Stimulated activated naive B cell treated with anti-CD40 and anti-IgM and Interleukin-4, amounts not matched to agents 10 μg/mL and 1 μg/mL and 100 μg/mL, for 72 hours (primary cell): Measurements from ENCODE around the gene BTBD9.

ENCODE experiments used
- ATAC-seq, 2 donors: fragments of 150-1000 bp; cut with Tn5 transposase; replicated peaks; 2 replicates each; pipeline ENCODE4 v1.10.0; 2021; ENCODE audit warnings: moderate library complexity in 1 of 2
- DNase-seq: peaks from one replicate; pipeline ENCODE4 v3.0.0; 2021
- H3K27ac Mint-ChIP-seq: one replicate; pipeline ENCODE4 v1.8.0; 2022; ENCODE audit warnings: mild to moderate bottlenecking, mixed read lengths
- H3K27me3 Mint-ChIP-seq, 2 donors: one replicate each; pipeline ENCODE4 v1.8.0; 2022; ENCODE audit warnings: mixed read lengths in 2 of 2
- H3K36me3 Mint-ChIP-seq, 2 donors: one replicate each; pipeline ENCODE4 v1.8.0; 2022; ENCODE audit warnings: mixed read lengths in 2 of 2, mild to moderate bottlenecking in 1 of 2
- H3K4me1 Mint-ChIP-seq, 2 donors: one replicate each; pipeline ENCODE4 v1.8.0; 2022; ENCODE audit warnings: mixed read lengths in 2 of 2, mild to moderate bottlenecking in 1 of 2
- H3K4me3 Mint-ChIP-seq, 2 donors: one replicate each; pipeline ENCODE4 v1.8.0; 2022; ENCODE audit warnings: mild to moderate bottlenecking in 2 of 2, mixed read lengths in 2 of 2, moderate library complexity in 1 of 2
- H3K9me3 Mint-ChIP-seq, 2 donors: one replicate each; pipeline ENCODE4 v1.8.0; 2022; ENCODE audit warnings: mixed read lengths in 2 of 2, mild to moderate bottlenecking in 1 of 2

Gene BTBD9

DNA sequence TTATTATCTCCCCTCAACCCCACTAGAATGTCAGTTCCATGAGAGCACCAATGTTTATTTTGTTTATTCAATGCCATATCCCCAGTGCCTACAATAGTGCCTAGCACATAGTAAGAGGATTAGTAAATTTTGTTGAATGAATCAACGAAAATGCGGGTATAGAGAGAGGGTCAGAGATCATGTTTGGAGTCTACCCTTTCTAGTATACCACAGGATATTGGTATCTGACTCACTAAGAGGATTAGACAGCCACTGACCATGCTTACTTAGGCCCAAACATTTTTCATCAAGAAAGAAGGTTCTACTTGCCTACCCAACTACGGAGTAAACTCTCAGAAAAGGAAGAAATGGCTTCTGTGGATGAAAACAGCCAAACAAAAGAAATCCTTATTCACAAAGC is 356.8 kb downstream of the BTBD9 start:
- H3K9me3 Mint-ChIP-seq, result peaks cover 0 to 4% of the 10 kb centered on the region in 2 donors
- peaks cover 0 to 2% of the 10 kb centered on the region in 2 donors for H3K4me1 Mint-ChIP-seq
- no peaks in the 10 kb centered on the region for H3K27me3 Mint-ChIP-seq
- DNase-seq (no peak), ATAC-seq (no peak)
- H3K27ac Mint-ChIP-seq, result no peak overlapping the region
- H3K36me3 Mint-ChIP-seq, result peaks cover 15 to 26% of the 10 kb centered on the region in 2 donors
- no peak overlapping the region for H3K4me3 Mint-ChIP-seq

DNA sequence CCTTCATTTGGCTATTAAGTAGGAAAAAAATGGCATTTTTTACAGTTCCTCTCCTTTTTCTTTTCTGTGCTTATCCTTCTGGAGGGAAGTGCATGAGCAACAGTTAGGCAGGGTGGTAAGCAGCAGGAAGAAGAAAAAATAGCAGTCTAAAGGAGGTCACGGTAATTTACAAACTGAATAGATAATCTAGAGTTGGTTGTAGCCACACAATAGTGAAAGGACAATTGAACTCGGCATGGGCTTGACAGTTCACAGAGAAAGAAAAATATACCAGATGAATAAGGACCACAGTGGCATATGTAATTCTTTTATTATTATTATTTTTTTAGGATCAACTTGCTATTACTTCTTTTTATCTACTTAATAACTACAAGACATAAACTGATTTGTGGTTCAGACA is 358.6 kb downstream of the BTBD9 start:
- ATAC-seq, result no peak

DNA sequence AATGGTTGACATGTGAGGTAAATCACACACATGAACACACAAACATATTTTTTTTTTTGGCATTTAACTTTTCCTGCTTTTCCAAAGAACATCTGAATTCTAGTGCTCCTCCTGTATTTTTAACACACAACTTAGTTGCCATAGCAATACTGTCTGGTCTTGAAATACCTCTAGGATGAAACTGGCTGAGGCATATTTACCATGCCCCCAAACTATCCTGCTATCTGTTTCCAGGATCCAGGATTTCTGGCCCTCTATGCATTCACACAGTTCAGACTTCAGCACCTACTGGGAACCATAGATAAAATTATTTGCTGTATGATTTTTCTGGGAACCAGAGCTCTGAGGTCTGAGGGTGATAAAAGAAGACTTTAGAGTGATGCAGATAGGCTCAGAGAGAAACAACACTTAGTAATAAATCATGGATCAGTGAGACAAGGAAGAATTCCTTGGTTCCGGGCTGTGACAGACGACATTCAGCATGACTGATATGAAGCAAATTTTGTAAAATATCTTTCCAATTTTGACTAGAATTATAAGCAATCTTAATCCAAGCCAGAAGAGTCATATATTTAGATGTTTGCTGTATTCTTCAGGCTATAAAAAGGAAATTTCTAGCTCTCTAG is 359.7 kb downstream of the BTBD9 start:
- no peak for DNase-seq
- H3K27ac Mint-ChIP-seq, result no peak overlapping the region
- H3K4me1 Mint-ChIP-seq, result peaks cover 0 to under 1% of the 10 kb centered on the region in 2 donors
- H3K27me3 Mint-ChIP-seq, result no peaks in the 10 kb centered on the region
- H3K36me3 Mint-ChIP-seq, result peaks cover 12 to 23% of the 10 kb centered on the region in 2 donors
- H3K9me3 Mint-ChIP-seq, result peaks cover 0 to 2% of the 10 kb centered on the region in 2 donors
- ATAC-seq, result no peak
- no peak overlapping the region for H3K4me3 Mint-ChIP-seq

More for the DNA sequence above, 358.6 kb downstream of the BTBD9 start:
- H3K27me3 Mint-ChIP-seq, result no peaks in the 10 kb centered on the region
- H3K36me3 Mint-ChIP-seq, result peaks cover 14 to 26% of the 10 kb centered on the region in 2 donors
- peaks cover 0 to 4% of the 10 kb centered on the region in 2 donors for H3K9me3 Mint-ChIP-seq
- H3K27ac Mint-ChIP-seq, result no peak overlapping the region
- H3K4me1 Mint-ChIP-seq, result peaks cover 0 to 2% of the 10 kb centered on the region in 2 donors
- no peak for DNase-seq
- no peak overlapping the region for H3K4me3 Mint-ChIP-seq

DNA sequence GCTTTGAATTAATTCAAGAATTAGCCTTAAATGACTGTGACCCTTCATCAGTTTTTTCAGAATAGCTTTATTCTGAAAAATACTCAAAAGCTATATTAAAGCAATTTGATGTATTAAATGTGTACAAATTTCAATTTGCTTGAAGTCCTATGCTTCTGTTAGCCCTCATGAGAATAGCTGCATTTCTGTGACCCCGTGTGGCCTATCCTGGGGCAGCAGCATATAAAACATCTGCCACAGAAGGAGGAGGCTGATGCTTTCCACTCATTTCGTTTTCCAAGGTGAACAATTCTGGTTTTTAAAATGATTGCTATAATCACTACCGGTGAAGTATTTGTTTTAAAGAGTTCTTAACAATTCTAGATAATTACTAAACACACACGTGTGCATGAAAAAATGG is 360.3 kb downstream of the BTBD9 start:
- Mint-ChIP-seq H3K4me1 (no peaks in the 10 kb centered on the region), H3K36me3 (peaks cover 11 to 16% of the 10 kb centered on the region in 2 donors), H3K4me3 (no peak overlapping the region), H3K9me3 (no peaks in the 10 kb centered on the region), H3K27me3 (no peaks in the 10 kb centered on the region), H3K27ac (no peak overlapping the region)
- DNase-seq (no peak), ATAC-seq (no peak)

DNA sequence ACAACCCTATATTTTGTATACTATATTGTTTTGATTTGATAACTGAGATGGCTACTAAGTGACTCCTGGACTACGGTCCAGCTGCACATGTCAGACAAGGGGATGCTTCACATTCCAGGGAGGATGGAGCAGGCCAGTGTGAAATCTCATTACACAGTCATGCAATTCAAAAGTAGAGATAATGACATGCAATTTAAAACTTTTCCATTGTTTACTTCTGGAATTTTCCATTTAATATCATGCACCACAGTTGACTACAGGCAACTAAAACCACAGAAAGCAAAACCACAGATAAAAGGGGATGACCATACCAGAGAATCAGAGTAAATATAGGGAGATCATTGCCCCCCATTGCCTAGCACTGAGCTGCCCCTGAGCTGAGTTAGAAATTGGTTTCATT is 366.4 kb downstream of the BTBD9 start:
- no peaks in the 10 kb centered on the region for H3K9me3 Mint-ChIP-seq
- H3K27me3 Mint-ChIP-seq, result no peaks in the 10 kb centered on the region
- DNase-seq (no peak), ATAC-seq (no peak)
- H3K4me1 Mint-ChIP-seq, result no peaks in the 10 kb centered on the region
- H3K27ac Mint-ChIP-seq, result no peak overlapping the region
- peaks cover 3 to 18% of the 10 kb centered on the region in 2 donors for H3K36me3 Mint-ChIP-seq
- H3K4me3 Mint-ChIP-seq, result no peak overlapping the region

DNA sequence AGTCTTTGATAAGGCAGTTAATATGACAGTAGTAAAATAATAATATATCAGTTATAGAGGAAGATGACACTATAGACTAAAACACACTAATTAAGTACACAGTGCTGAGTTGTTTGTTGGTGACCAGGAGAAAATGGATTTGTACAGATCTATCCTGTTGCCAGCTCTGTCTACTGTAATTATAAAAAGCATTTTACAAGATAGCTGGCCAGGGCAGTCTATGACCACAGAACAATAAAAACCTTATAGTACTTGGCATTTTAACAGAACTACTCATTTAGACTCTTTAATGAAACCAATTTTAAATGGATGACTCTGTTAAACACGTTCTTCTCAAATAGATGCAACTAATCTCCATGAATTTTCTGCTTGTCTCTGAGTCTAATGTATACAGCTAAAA is 367.5 kb downstream of the BTBD9 start:
- no peaks in the 10 kb centered on the region for H3K4me1 Mint-ChIP-seq
- H3K27ac Mint-ChIP-seq, result no peak overlapping the region
- DNase-seq, result no peak
- H3K4me3 Mint-ChIP-seq, result no peak overlapping the region
- H3K9me3 Mint-ChIP-seq, result no peaks in the 10 kb centered on the region
- no peak for ATAC-seq
- H3K36me3 Mint-ChIP-seq, result peaks cover 3 to 18% of the 10 kb centered on the region in 2 donors
- H3K27me3 Mint-ChIP-seq, result no peaks in the 10 kb centered on the region

DNA sequence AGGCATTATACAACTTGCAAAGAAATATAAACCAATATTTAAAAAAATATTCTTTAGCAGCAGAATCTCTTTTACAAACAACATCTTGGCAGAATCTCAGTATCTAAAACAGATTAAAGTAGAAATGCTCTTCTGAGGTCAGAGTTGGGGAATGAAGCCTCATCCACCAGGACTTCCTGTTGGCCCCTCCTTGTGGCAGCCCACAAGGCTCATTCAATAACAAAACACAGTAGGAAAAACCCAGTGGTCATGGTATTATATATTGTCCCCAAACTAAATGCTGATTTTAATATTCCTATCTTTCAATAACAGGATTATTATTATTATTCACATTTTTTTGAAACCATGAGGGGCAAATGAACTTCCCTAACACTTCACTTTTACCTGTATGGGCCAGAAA is 368.6 kb downstream of the BTBD9 start:
- no peak overlapping the region for H3K27ac Mint-ChIP-seq
- no peaks in the 10 kb centered on the region for H3K27me3 Mint-ChIP-seq
- no peak overlapping the region for H3K4me3 Mint-ChIP-seq
- DNase-seq (no peak), ATAC-seq (no peak)
- H3K4me1 Mint-ChIP-seq, result peaks cover 2 to 9% of the 10 kb centered on the region in 2 donors
- peaks cover 0 to 19% of the 10 kb centered on the region in 2 donors for H3K36me3 Mint-ChIP-seq
- no peaks in the 10 kb centered on the region for H3K9me3 Mint-ChIP-seq

DNA sequence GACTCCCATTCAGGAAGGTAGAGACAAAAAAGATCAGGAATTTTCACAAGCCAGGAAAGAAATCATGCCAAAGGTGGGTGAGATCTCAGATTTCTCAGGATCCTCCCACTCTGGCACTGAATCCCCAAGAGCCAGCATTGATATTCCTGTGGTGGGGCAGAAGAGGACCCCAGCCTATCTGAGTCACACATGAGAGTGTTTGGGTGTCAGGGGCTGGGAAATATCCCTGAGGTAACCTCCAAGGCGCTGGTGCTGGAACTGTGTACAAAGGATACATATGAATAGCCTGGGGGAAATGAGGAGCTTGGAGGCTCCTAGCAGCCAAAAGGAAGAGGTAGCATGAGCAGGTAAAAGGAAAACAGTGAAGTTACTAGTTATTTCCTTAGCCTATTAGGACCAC is 369.4 kb downstream of the BTBD9 start:
- Mint-ChIP-seq H3K4me1 (peaks cover 2 to 9% of the 10 kb centered on the region in 2 donors), H3K4me3 (no peak overlapping the region), H3K36me3 (peaks cover 0 to 19% of the 10 kb centered on the region in 2 donors), H3K9me3 (no peaks in the 10 kb centered on the region), H3K27ac (no peak overlapping the region), H3K27me3 (no peaks in the 10 kb centered on the region)
- no peak for DNase-seq
- no peak for ATAC-seq

DNA sequence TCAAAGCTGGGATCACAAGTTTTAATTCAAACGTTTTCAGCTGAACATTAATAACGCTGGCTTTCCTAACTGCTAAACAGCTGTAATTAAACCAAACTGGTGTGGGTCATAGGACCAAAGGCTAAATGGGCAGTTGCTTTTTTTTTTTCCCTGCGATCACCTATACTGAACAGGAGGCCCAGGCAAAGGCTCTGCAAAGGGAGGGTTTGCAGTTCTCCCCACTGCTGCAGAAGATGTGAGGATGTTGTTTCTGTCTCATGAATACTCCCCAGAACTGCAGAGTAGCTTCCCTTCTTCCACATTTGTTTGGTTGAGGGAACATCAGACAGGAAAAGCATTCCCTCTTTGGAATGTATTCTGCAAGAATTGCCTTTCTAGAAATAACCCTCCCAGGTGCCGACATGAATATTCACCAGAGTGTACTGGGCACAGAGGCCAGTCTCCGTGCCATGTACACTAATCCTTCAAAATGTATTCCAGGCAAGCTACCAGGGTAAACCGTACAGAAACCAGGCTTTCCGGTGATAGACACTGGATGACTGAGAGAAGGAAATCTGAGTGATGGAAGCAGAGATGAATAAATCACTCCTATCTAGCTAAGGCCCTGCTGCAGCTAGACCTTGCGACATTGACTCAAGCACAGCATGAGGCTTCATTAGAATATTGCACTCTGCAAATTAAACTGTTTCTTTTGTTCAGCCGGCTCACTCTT is 370.1 kb downstream of the BTBD9 start:
- no peak overlapping the region for H3K4me3 Mint-ChIP-seq
- peaks cover 2 to 19% of the 10 kb centered on the region in 2 donors for H3K36me3 Mint-ChIP-seq
- H3K4me1 Mint-ChIP-seq, result peaks cover 6 to 9% of the 10 kb centered on the region in 2 donors
- no peaks in the 10 kb centered on the region for H3K9me3 Mint-ChIP-seq
- no peak overlapping the region for H3K27ac Mint-ChIP-seq
- DNase-seq (no peak), ATAC-seq (no peak)
- H3K27me3 Mint-ChIP-seq, result no peaks in the 10 kb centered on the region

DNA sequence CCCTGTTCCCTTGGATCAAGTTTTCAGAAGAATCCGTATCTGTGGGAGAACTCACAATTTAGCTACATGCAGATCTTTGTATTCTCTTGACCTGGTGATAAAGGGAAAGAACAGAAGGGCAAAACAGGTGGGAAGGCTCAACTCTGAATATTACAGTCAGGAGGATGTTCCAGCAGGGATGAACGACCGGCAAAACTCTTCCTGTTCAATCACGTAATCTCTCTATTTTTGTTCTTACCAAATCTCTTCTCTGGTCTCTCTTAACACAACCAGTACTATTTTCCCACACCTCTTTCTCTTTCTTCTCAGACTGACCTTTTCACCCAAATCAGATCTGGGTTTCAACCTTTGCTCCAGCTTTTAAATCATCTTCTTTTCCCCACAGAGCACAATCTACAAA is 371.4 kb downstream of the BTBD9 start:
- ATAC-seq (no peak), DNase-seq (no peak)
- Mint-ChIP-seq H3K4me1 (peaks cover 9 to 12% of the 10 kb centered on the region in 2 donors), H3K36me3 (peaks cover 2 to 20% of the 10 kb centered on the region in 2 donors), H3K27me3 (no peaks in the 10 kb centered on the region), H3K27ac (no peak overlapping the region), H3K4me3 (no peak overlapping the region), H3K9me3 (no peaks in the 10 kb centered on the region)

DNA sequence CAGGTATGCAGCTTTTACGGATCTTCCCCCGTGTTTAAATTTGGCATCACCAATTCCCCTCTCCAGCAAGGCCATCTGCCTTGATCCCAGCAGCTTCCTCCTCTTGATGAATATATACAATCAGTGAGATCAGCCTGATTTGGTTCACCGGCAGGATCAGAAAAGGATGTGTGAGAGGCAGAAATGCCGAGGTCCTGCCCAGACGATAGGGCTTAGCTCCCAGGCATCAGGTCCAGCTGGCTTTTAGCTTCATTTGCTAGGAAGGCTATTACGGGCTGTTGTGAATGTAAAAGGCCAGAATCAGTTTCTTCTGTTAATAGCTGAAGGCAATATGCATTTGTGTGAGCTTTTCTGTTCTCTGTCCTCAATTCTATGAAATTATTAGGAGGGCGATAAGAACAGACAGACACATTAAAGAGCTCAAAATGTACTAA is 372.8 kb downstream of the BTBD9 start:
- Mint-ChIP-seq H3K27ac (no peak overlapping the region), H3K9me3 (no peaks in the 10 kb centered on the region), H3K4me1 (peaks cover 18 to 22% of the 10 kb centered on the region in 2 donors), H3K36me3 (peaks cover 2 to 19% of the 10 kb centered on the region in 2 donors), H3K4me3 (no peak overlapping the region), H3K27me3 (no peaks in the 10 kb centered on the region)
- no peak for ATAC-seq
- DNase-seq, result no peak

DNA sequence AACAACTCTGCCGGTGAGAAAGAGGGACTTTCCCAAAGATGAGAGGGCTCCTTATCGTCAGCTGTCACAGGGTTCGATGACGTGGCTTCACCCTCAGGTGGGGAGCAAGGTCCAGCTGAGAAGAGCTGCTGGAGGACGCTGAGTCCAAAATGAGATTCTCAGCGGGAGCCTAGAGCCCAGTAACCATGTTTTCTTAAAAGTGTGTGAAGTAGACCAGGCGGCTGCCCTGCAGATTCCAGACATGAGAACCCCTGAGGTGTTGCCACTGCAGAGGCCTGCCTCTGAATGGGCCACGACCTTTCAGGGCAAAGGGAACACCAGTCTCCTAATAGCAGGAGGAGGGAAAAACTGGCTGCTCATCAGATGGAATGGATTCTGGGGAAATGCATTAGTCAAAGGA is 375.1 kb downstream of the BTBD9 start:
- H3K9me3 Mint-ChIP-seq, result no peaks in the 10 kb centered on the region
- peaks cover 2 to 22% of the 10 kb centered on the region in 2 donors for H3K36me3 Mint-ChIP-seq
- ATAC-seq, result no peak
- peaks cover 18 to 28% of the 10 kb centered on the region in 2 donors for H3K4me1 Mint-ChIP-seq
- H3K27me3 Mint-ChIP-seq, result no peaks in the 10 kb centered on the region
- no peak for DNase-seq
- H3K27ac Mint-ChIP-seq, result no peak overlapping the region
- H3K4me3 Mint-ChIP-seq, result no peak overlapping the region

DNA sequence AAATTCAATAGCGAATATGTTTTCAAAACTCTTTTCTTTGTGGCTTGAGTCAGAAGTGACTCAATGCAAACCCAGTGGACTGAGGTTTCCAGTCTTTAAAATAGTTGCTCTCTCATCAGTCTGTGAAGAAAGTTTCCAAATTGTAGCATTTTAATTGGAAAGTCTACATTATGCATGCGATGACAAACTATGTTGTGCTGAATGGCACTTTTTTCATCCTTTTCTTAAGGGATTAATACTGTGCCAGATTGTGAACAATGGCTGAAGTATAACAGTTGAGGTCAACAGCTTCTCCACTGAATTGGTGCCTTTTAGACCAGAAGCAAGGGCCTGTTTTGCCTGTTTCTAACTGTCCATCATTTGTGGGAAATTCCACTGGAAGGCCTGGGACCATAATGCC is 377.1 kb downstream of the BTBD9 start:
- H3K4me3 Mint-ChIP-seq, result no peak overlapping the region
- ATAC-seq, result no peak

DNA sequence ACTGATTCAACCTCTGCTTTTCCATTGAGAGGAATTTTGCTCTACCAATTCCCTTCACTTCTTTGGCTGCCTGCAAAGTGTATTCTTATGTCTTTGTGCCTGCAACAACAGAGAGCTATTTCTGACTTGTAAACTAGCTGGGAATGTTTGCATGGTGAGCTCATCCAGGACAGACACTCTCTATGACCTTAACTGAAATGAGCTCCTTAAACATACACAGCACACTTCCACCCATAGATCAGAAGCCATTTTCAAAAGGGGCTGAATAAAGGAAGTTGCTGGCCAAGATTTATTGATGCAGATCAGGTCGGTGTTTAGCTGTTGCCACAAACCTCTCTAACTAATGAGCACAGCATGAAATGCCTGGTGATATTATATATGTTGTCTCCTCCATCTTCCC is 377.7 kb downstream of the BTBD9 start:
- Mint-ChIP-seq H3K27ac (no peak overlapping the region), H3K36me3 (peaks cover 4 to 19% of the 10 kb centered on the region in 2 donors), H3K4me3 (no peak overlapping the region), H3K4me1 (peaks cover 18 to 28% of the 10 kb centered on the region in 2 donors), H3K27me3 (no peaks in the 10 kb centered on the region), H3K9me3 (no peaks in the 10 kb centered on the region)
- ATAC-seq, result no peak
- no peak for DNase-seq

More for the DNA sequence above, 377.1 kb downstream of the BTBD9 start:
- H3K36me3 Mint-ChIP-seq, result peaks cover 4 to 18% of the 10 kb centered on the region in 2 donors
- peaks cover 18 to 28% of the 10 kb centered on the region in 2 donors for H3K4me1 Mint-ChIP-seq
- no peak overlapping the region for H3K27ac Mint-ChIP-seq
- no peak for DNase-seq
- H3K27me3 Mint-ChIP-seq, result no peaks in the 10 kb centered on the region
- H3K9me3 Mint-ChIP-seq, result no peaks in the 10 kb centered on the region

DNA sequence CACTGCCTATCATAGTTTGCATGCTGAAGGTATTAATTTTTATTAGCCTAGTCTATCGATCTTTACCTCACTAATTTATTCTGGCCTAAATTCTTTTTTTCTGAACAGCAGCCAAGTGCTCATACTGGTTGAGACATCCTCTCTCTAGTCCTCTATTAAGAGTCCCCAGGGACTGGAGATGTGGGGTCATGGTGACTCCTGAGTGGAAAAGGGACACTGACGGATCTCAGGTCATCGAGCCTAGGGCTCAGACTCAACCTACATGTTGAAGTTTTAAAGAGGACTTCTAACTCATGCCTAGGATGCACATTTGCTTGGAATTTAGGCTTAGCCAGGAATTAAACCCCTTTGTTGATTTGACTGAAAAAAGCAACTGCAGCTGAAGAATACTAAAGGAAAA is 378.1 kb downstream of the BTBD9 start:
- Mint-ChIP-seq H3K9me3 (no peaks in the 10 kb centered on the region), H3K27ac (no peak overlapping the region), H3K4me1 (peaks cover 16 to 24% of the 10 kb centered on the region in 2 donors), H3K27me3 (no peaks in the 10 kb centered on the region), H3K4me3 (no peak overlapping the region), H3K36me3 (peaks cover 4 to 19% of the 10 kb centered on the region in 2 donors)
- ATAC-seq (no peak), DNase-seq (no peak)
